A549 (cell line): ENCODE measurements around the gene CST4. TPM values are rescaled to one million over a fixed set of nuclear protein-coding genes. Genes with fewer than 3 reads are reported as not detected.

Experiments used
- ATAC-seq, 2 experiments: fragments of 200-7000 bp in 1 of 2; fragments of >200 bp in 1 of 2; cut with Nextera tagmentation in 1 of 2; cut with Tn5 transposase in 1 of 2; 3 replicates each; pipeline versions ENCODE4 v1.8.0 to v1.9.1; 2018 to 2020; ENCODE audit warnings: mild to moderate bottlenecking in 1 of 2, moderate library complexity in 1 of 2
- CTCF ChIA-PET: fragments of 300-600 bp; sonication (Branson Sonifier 250); formaldehyde crosslinking; extraction: SDS; loops from one replicate; lab custom pipeline; 2021; ENCODE audit warnings: antibody characterized with exemption, inconsistent platforms; lab: Yijun Ruan, JAX
- POLR2A ChIA-PET: fragments of 350-600 bp; formaldehyde crosslinking; extraction: SDS; loops from one replicate; lab custom pipeline; 2021; ENCODE audit warnings: antibody characterized with exemption, inconsistent platforms; lab: Yijun Ruan, JAX
- DNase-seq, 2 experiments: peaks; one replicate each; pipeline versions ENCODE4 v3.0.0 to v3.0.0-alpha.2; 2011 to 2016; ENCODE audit warnings: low read depth in 1 of 2, low spot score in 1 of 2
- FAIRE-seq: peaks from 2 replicates; lab custom pipeline; 2011; peaks lifted over from hg19 to GRCh38; lab: Jason Lieb, UNC
- H3K27ac ChIP-seq, 2 experiments: fragments of >200 bp; sonication (Bioruptor Twin); formaldehyde crosslinking; 3 replicates each; pipeline ENCODE4 v1.5.1; 2016 to 2017
- H3K4me1 ChIP-seq: fragments of >200 bp; sonication (Bioruptor Twin); formaldehyde crosslinking; 3 replicates; pipeline ENCODE4 v1.6.1; 2016
- H3K4me2 ChIP-seq: fragments of >200 bp; sonication (Bioruptor Twin); formaldehyde crosslinking; 3 replicates; pipeline ENCODE4 v1.6.1; 2016
- H3K4me3 ChIP-seq: fragments of >200 bp; sonication (Bioruptor Twin); formaldehyde crosslinking; 3 replicates; pipeline ENCODE4 v1.5.1; 2016
- H3K9me3 ChIP-seq: fragments of >200 bp; sonication (Bioruptor Twin); formaldehyde crosslinking; 3 replicates; pipeline ENCODE4 v1.6.1; 2016
- BHLHE40 ChIP-seq: IDR thresholded peaks from 2 replicates; pipeline ENCODE4 v1.6.1; 2012; ENCODE audit warnings: low read depth, low read length, inconsistent platforms
- CBX8 ChIP-seq: fragments of 200-600 bp; sonication (generic); IDR thresholded peaks from 2 replicates; pipeline ENCODE4 v1.6.1; 2016
- CEBPB ChIP-seq, 2 experiments: fragments of >200 bp in 1 of 2; sonication (Bioruptor Twin) in 1 of 2; formaldehyde crosslinking in 1 of 2; IDR thresholded peaks; 2 replicates each; pipeline ENCODE4 v1.6.1; 2012 to 2016
- CHD4 ChIP-seq: fragments of 200-600 bp; sonication (generic); IDR thresholded peaks from 2 replicates; pipeline ENCODE4 v1.6.1; 2016; ENCODE audit warnings: antibody characterized with exemption, mild to moderate bottlenecking, borderline replicate concordance
- E2F6 ChIP-seq: IDR thresholded peaks from 2 replicates; pipeline ENCODE4 v1.6.1; 2012; ENCODE audit warnings: low read depth, borderline replicate concordance
- EHMT2 ChIP-seq: fragments of 200-600 bp; sonication (generic); IDR thresholded peaks from 2 replicates; pipeline ENCODE4 v1.6.1; 2016; ENCODE audit warnings: antibody characterized with exemption, low read depth, mild to moderate bottlenecking, moderate library complexity
- EP300 ChIP-seq, 2 experiments: fragments of >200 bp; sonication (Bioruptor Twin); formaldehyde crosslinking; IDR thresholded peaks; 2 replicates in 1 of 2; 3 replicates in 1 of 2; pipeline ENCODE4 v1.6.1; 2016 to 2017
- FOSB ChIP-seq: fragments of 250-450 bp; sonication (Bioruptor Pico); IDR thresholded peaks from 2 replicates; pipeline ENCODE4 v1.5.0; 2020; ENCODE audit warnings: mild to moderate bottlenecking, moderate library complexity
- FOSL2 ChIP-seq, 2 experiments: fragments of 450-650 bp in 1 of 2; fragments of >200 bp in 1 of 2; sonication (Bioruptor Twin) in 1 of 2; formaldehyde crosslinking; IDR thresholded peaks; 2 replicates each; pipeline versions ENCODE4 v1.5.0 to v1.6.1; 2016 to 2020; ENCODE audit warnings: mild to moderate bottlenecking in 1 of 2, moderate library complexity in 1 of 2
- GATA3 ChIP-seq: IDR thresholded peaks from 2 replicates; pipeline ENCODE4 v1.6.1; 2012; ENCODE audit warnings: borderline replicate concordance
- HOXB13 ChIP-seq: fragments of 250-450 bp; sonication (Bioruptor Pico); IDR thresholded peaks from 2 replicates; pipeline ENCODE4 v1.5.0; 2020; ENCODE audit warnings: low read depth, mild to moderate bottlenecking, moderate library complexity
- HOXB5 ChIP-seq: fragments of 250-450 bp; sonication (Bioruptor Pico); IDR thresholded peaks from 2 replicates; pipeline ENCODE4 v1.5.0; 2020; ENCODE audit warnings: mild to moderate bottlenecking, moderate library complexity
- KDM1A ChIP-seq: fragments of 200-600 bp; sonication (generic); IDR thresholded peaks from 2 replicates; pipeline ENCODE4 v1.6.1; 2016; ENCODE audit warnings: low read depth, mild to moderate bottlenecking
- KDM5A ChIP-seq: fragments of 200-600 bp; sonication (generic); IDR thresholded peaks from 2 replicates; pipeline ENCODE4 v1.6.1; 2016; ENCODE audit warnings: antibody characterized with exemption, mild to moderate bottlenecking
- MAX ChIP-seq: IDR thresholded peaks from 2 replicates; pipeline ENCODE4 v1.6.1; 2012
- NFE2L2 ChIP-seq: fragments of 150-350 bp; conservative IDR thresholded peaks from 2 replicates; pipeline ENCODE4 v1.6.1; 2014; ENCODE audit warnings: low read length
- NPAS2 ChIP-seq: fragments of 250-450 bp; sonication (Bioruptor Pico); IDR thresholded peaks from 2 replicates; pipeline ENCODE4 v1.8.0; 2022; ENCODE audit warnings: mild to moderate bottlenecking, moderate library complexity, borderline replicate concordance
- PHF8 ChIP-seq: fragments of 200-600 bp; sonication (generic); IDR thresholded peaks from 2 replicates; pipeline ENCODE4 v1.6.1; 2016; ENCODE audit warnings: low read depth, mild to moderate bottlenecking, antibody characterized with exemption, moderate library complexity, borderline replicate concordance
- POLR2A ChIP-seq: IDR thresholded peaks from 2 replicates; pipeline ENCODE4 v1.6.1; 2012; ENCODE audit warnings: mild to moderate bottlenecking, low read length
- RNF2 ChIP-seq: fragments of 200-600 bp; sonication (generic); IDR thresholded peaks from 2 replicates; pipeline ENCODE4 v1.6.1; 2016; ENCODE audit warnings: low read depth, mild to moderate bottlenecking, antibody characterized with exemption, moderate library complexity, borderline replicate concordance
- ZC3H11A ChIP-seq: fragments of 450-650 bp; IDR thresholded peaks from 2 replicates; pipeline ENCODE4 v1.6.1; 2014; ENCODE audit warnings: antibody characterized with exemption, mild to moderate bottlenecking
- ZFP36 ChIP-seq: fragments of 450-650 bp; IDR thresholded peaks from 2 replicates; pipeline ENCODE4 v1.6.1; 2014; ENCODE audit warnings: borderline replicate concordance; ENCODE audit not compliant: partially characterized antibody
- ZSCAN20 ChIP-seq: fragments of 250-450 bp; sonication (Bioruptor Pico); IDR thresholded peaks from 2 replicates; pipeline ENCODE4 v1.8.0; 2022; ENCODE audit warnings: mild to moderate bottlenecking, moderate library complexity
- WGBS: methylation state at CpG from one replicate; pipeline ENCODE4 v1.1.6; 2017; ENCODE audit errors: missing lambda C conversion rate; 5-methylcytosine and 5-hydroxymethylcytosine counted together
- polyA plus RNA-seq, 4 experiments: library from polyadenylated mRNA; depleted of rRNA in 3 of 4; stranded (reverse); fragments of >200 nt; fragmentation: RNase III in 1 of 4; extraction: RNeasy Plus Mini Kit Qiagen cat#74134 plus additional on column Dnase treatment in 1 of 4; gene quantifications; 2 replicates in 3 of 4; 3 replicates in 1 of 4; pipeline ENCODE4 v1.2.3, GENCODE V29; 2011 to 2017
- TF ChIP-seq, protein P1 (sequence below): fragments of >200 bp; sonication (Bioruptor Twin); formaldehyde crosslinking; IDR thresholded peaks from 3 replicates; pipeline ENCODE4 v1.5.1; 2016
- TF ChIP-seq, protein P2 (sequence below): fragments of >200 bp; sonication (Bioruptor Twin); formaldehyde crosslinking; IDR thresholded peaks from 3 replicates; pipeline ENCODE4 v1.6.1; 2016
- TF ChIP-seq, protein P3 (sequence below): fragments of 200-600 bp; sonication (generic); IDR thresholded peaks from 2 replicates; pipeline ENCODE4 v1.6.1; 2016; ENCODE audit warnings: antibody characterized with exemption, mild to moderate bottlenecking, moderate library complexity

The CST4 gene
- polyA plus RNA-seq, 2 of the 4 experiments (the other 2 are of a cell fraction) = not detected

- DNase-seq (no peak), FAIRE-seq (no peak), ATAC-seq (no peak)
- POLR2A ChIA-PET = no interaction called here
- no peak for TF ChIP-seq FOSB (CRISPR knock-in tag)
- TF ChIP-seq CEBPB (IDR thresholded peaks at IDR 0.05) = no peak
- no peak for TF ChIP-seq EP300 (IDR thresholded peaks at IDR 0.05)
- no peak for TF ChIP-seq PHF8
- no peak for TF ChIP-seq GATA3
- no peak for TF ChIP-seq MAX
- TF ChIP-seq CBX8 = no peak
- TF ChIP-seq HOXB13 = no peak
- no peak for TF ChIP-seq NFE2L2
- TF ChIP-seq BHLHE40 = no peak
- no peak for TF ChIP-seq ZSCAN20 (CRISPR knock-in tag)
- TF ChIP-seq E2F6 = no peak
- H3K9me3 ChIP-seq = no peaks in the 10 kb centered on the region
- H3K27ac ChIP-seq = no peak overlapping the region
- CTCF ChIA-PET = interaction anchor here (1.3 kb wide), 1 partner anchor 69 kb away, joined by 3 read pairs; no protein-coding TSS in a partner anchor
- 29% methylated on average over 7 of the region's 7 CpGs for WGBS
- no peak overlapping the region for H3K4me3 ChIP-seq
- no peak overlapping the region for H3K4me2 ChIP-seq
- no peaks in the 10 kb centered on the region for H3K4me1 ChIP-seq
Observed at GRCh38 chr20:23669866-23670265, 19.0 kb downstream of the CST4 start.

- ATAC-seq (no peak), DNase-seq (no peak), FAIRE-seq (no peak)
- TF ChIP-seq CHD4 (no peak), ZFP36 (no peak), HOXB13 (no peak), POLR2A (no peak)
- TF ChIP-seq, protein P1, sequence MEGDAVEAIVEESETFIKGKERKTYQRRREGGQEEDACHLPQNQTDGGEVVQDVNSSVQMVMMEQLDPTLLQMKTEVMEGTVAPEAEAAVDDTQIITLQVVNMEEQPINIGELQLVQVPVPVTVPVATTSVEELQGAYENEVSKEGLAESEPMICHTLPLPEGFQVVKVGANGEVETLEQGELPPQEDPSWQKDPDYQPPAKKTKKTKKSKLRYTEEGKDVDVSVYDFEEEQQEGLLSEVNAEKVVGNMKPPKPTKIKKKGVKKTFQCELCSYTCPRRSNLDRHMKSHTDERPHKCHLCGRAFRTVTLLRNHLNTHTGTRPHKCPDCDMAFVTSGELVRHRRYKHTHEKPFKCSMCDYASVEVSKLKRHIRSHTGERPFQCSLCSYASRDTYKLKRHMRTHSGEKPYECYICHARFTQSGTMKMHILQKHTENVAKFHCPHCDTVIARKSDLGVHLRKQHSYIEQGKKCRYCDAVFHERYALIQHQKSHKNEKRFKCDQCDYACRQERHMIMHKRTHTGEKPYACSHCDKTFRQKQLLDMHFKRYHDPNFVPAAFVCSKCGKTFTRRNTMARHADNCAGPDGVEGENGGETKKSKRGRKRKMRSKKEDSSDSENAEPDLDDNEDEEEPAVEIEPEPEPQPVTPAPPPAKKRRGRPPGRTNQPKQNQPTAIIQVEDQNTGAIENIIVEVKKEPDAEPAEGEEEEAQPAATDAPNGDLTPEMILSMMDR = no peak
- ChIA-PET CTCF (interaction anchor here (0.9 to 4.1 kb wide), 15 partner anchors 10 to 1261 kb away, joined by 3 to 41 read pairs (median 4); partner anchors contain the start of gene CST4), POLR2A (no interaction called here)
- Histone ChIP-seq H3K27ac (no peak overlapping the region), H3K4me1 (no peaks in the 10 kb centered on the region), H3K9me3 (no peaks in the 10 kb centered on the region), H3K4me3 (no peak overlapping the region), H3K4me2 (no peak overlapping the region)
- WGBS = 84% methylated on average over 1 of the region's 1 CpG
Observed at GRCh38 chr20:23669327-23669726, 19.5 kb downstream of the CST4 start.

GRCh38 chr20:23668477-23668951 lies 20.3 kb downstream of the CST4 start:
- CTCF ChIA-PET = interaction anchor here (0.6 to 4.1 kb wide), 35 partner anchors 8 to 1262 kb away, joined by 3 to 41 read pairs (median 4); partner anchors contain the start of gene CST4
- Histone ChIP-seq H3K27ac (no peak overlapping the region), H3K4me2 (no peak overlapping the region), H3K9me3 (no peaks in the 10 kb centered on the region), H3K4me3 (no peak overlapping the region), H3K4me1 (no peaks in the 10 kb centered on the region)
- FAIRE-seq (no peak), ATAC-seq (peak; percentile 84 to 97), DNase-seq (peak; percentile 72 to 84)
- WGBS = 0% methylated on average over 4 of the region's 4 CpGs
- POLR2A ChIA-PET = no interaction called here
- TF ChIP-seq EHMT2 (no peak), ZC3H11A (no peak), PHF8 (no peak), RNF2 (no peak), ZFP36 (no peak), NPAS2 (CRISPR knock-in tag) (no peak), HOXB5 (CRISPR knock-in tag) (no peak), FOSL2 (IDR thresholded peaks at IDR 0.05) (no peak), FOSL2 (CRISPR knock-in tag; IDR thresholded peaks at IDR 0.05) (no peak), ZSCAN20 (CRISPR knock-in tag) (no peak), MAX (no peak), KDM5A (no peak), KDM1A (no peak), FOSB (CRISPR knock-in tag) (no peak)
- TF ChIP-seq, protein P2, sequence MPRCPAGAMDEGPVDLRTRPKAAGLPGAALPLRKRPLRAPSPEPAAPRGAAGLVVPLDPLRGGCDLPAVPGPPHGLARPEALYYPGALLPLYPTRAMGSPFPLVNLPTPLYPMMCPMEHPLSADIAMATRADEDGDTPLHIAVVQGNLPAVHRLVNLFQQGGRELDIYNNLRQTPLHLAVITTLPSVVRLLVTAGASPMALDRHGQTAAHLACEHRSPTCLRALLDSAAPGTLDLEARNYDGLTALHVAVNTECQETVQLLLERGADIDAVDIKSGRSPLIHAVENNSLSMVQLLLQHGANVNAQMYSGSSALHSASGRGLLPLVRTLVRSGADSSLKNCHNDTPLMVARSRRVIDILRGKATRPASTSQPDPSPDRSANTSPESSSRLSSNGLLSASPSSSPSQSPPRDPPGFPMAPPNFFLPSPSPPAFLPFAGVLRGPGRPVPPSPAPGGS = no peak
- TF ChIP-seq, protein P3, sequence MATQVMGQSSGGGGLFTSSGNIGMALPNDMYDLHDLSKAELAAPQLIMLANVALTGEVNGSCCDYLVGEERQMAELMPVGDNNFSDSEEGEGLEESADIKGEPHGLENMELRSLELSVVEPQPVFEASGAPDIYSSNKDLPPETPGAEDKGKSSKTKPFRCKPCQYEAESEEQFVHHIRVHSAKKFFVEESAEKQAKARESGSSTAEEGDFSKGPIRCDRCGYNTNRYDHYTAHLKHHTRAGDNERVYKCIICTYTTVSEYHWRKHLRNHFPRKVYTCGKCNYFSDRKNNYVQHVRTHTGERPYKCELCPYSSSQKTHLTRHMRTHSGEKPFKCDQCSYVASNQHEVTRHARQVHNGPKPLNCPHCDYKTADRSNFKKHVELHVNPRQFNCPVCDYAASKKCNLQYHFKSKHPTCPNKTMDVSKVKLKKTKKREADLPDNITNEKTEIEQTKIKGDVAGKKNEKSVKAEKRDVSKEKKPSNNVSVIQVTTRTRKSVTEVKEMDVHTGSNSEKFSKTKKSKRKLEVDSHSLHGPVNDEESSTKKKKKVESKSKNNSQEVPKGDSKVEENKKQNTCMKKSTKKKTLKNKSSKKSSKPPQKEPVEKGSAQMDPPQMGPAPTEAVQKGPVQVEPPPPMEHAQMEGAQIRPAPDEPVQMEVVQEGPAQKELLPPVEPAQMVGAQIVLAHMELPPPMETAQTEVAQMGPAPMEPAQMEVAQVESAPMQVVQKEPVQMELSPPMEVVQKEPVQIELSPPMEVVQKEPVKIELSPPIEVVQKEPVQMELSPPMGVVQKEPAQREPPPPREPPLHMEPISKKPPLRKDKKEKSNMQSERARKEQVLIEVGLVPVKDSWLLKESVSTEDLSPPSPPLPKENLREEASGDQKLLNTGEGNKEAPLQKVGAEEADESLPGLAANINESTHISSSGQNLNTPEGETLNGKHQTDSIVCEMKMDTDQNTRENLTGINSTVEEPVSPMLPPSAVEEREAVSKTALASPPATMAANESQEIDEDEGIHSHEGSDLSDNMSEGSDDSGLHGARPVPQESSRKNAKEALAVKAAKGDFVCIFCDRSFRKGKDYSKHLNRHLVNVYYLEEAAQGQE = no peak
